GM23338 (cell line): ENCODE data around the gene PDZK1IP1. TPM values are rescaled to one million over a fixed set of nuclear protein-coding genes. Genes with fewer than 3 reads are reported as not detected.

Experiments used
- ATAC-seq: fragments of 200-7000 bp; cut with Tn5 transposase; 3 replicates; pipeline ENCODE4 v1.9.1; 2020
- DNase-seq: peaks from one replicate; pipeline ENCODE4 v3.0.0-alpha.2; 2015; ENCODE audit warnings: low spot score
- H2AFZ ChIP-seq: fragments of 200-600 bp; sonication (generic); 2 replicates; pipeline ENCODE4 v1.8.0; 2016; ENCODE audit warnings: antibody characterized with exemption, mild to moderate bottlenecking, moderate library complexity
- H3F3A ChIP-seq: fragments of 200-600 bp; sonication (generic); replicated peaks from 2 replicates; pipeline ENCODE4 v1.8.0; 2017; ENCODE audit warnings: antibody characterized with exemption, mixed run types, low read depth
- H3K27ac ChIP-seq: fragments of 200-600 bp; sonication (generic); 2 replicates; pipeline ENCODE4 v1.6.1; 2016; ENCODE audit warnings: low read depth
- H3K27me3 ChIP-seq: fragments of 200-600 bp; sonication (generic); 2 replicates; pipeline ENCODE4 v1.8.0; 2016; ENCODE audit warnings: mild to moderate bottlenecking, mixed run types, moderate library complexity; ENCODE audit not compliant: insufficient read depth
- H3K36me3 ChIP-seq: fragments of 200-600 bp; sonication (generic); 2 replicates; pipeline ENCODE4 v1.8.0; 2016; ENCODE audit warnings: mild to moderate bottlenecking; ENCODE audit not compliant: insufficient read depth
- H3K4me1 ChIP-seq: fragments of 200-600 bp; sonication (generic); 2 replicates; pipeline ENCODE4 v1.8.0; 2016; ENCODE audit warnings: mild to moderate bottlenecking, moderate library complexity; ENCODE audit not compliant: insufficient read depth
- H3K4me2 ChIP-seq: fragments of 200-600 bp; sonication (generic); 2 replicates; pipeline ENCODE4 v1.7.1; 2017; ENCODE audit warnings: mixed run types
- H3K4me3 ChIP-seq: fragments of 200-600 bp; sonication (generic); 2 replicates; pipeline ENCODE4 v1.6.1; 2016; ENCODE audit warnings: mixed run types
- H3K79me2 ChIP-seq: fragments of 200-600 bp; sonication (generic); replicated peaks from 2 replicates; pipeline ENCODE4 v1.8.0; 2017; ENCODE audit warnings: mild to moderate bottlenecking; ENCODE audit not compliant: insufficient read depth
- H3K9me2 ChIP-seq: fragments of 200-600 bp; sonication (generic); 2 replicates; pipeline ENCODE4 v1.8.0; 2017; ENCODE audit not compliant: insufficient read depth
- H4K20me1 ChIP-seq: fragments of 200-600 bp; sonication (generic); replicated peaks from 2 replicates; pipeline ENCODE4 v1.8.0; 2017; ENCODE audit warnings: mild to moderate bottlenecking; ENCODE audit not compliant: insufficient read depth
- H3K27ac Mint-ChIP-seq: 2 replicates; pipeline ENCODE4 v1.8.0; 2020; ENCODE audit warnings: inconsistent platforms, mild to moderate bottlenecking, moderate library complexity, mixed read lengths
- H3K27me3 Mint-ChIP-seq: 3 replicates; pipeline ENCODE4 v1.8.0; 2022; ENCODE audit warnings: low read depth, mild to moderate bottlenecking, moderate library complexity, mixed read lengths, inconsistent platforms; ENCODE audit not compliant: insufficient read depth, poor library complexity
- H3K36me3 Mint-ChIP-seq: 3 replicates; pipeline ENCODE4 v1.8.0; 2021; ENCODE audit warnings: low read depth, mild to moderate bottlenecking, inconsistent platforms, moderate library complexity, mixed read lengths
- H3K4me1 Mint-ChIP-seq: 3 replicates; pipeline ENCODE4 v1.8.0; 2020; ENCODE audit warnings: mild to moderate bottlenecking, inconsistent platforms, mixed read lengths
- H3K4me3 Mint-ChIP-seq: 3 replicates; pipeline ENCODE4 v1.8.0; 2021; ENCODE audit warnings: moderate library complexity, mild to moderate bottlenecking, inconsistent platforms, mixed read lengths
- H3K9me3 Mint-ChIP-seq: 3 replicates; pipeline ENCODE4 v1.8.0; 2020; ENCODE audit warnings: moderate library complexity, mild to moderate bottlenecking, inconsistent platforms, mixed read lengths
- CREB1 ChIP-seq: fragments of 250-450 bp; sonication (Bioruptor Pico); IDR thresholded peaks from 2 replicates; pipeline ENCODE4 v1.5.0; 2020; ENCODE audit warnings: low read depth, mild to moderate bottlenecking, moderate library complexity
- EZH2 ChIP-seq: fragments of 200-600 bp; sonication (generic); IDR thresholded peaks from one replicate; pipeline ENCODE4 v1.8.0; 2017; ENCODE audit warnings: antibody characterized with exemption, mild to moderate bottlenecking, low read depth; ENCODE audit not compliant: unreplicated experiment
- EZH2phosphoT487 ChIP-seq: fragments of 200-600 bp; sonication (generic); IDR thresholded peaks from one replicate; pipeline ENCODE4 v1.8.1; 2018; ENCODE audit warnings: antibody characterized with exemption; ENCODE audit not compliant: unreplicated experiment
- JUNB ChIP-seq: IDR thresholded peaks from one replicate; pipeline ENCODE4 v1.6.1; 2016; ENCODE audit warnings: antibody characterized with exemption; ENCODE audit not compliant: unreplicated experiment
- NANOG ChIP-seq: IDR thresholded peaks from 2 replicates; pipeline ENCODE4 v1.6.1; 2016; ENCODE audit warnings: antibody characterized with exemption, borderline replicate concordance
- POLR2AphosphoS5 ChIP-seq: IDR thresholded peaks from 2 replicates; pipeline ENCODE4 v1.6.1; 2016; ENCODE audit warnings: antibody characterized with exemption, low read depth
- STAT1 ChIP-seq: IDR thresholded peaks from one replicate; pipeline ENCODE4 v1.6.1; 2016; ENCODE audit warnings: antibody characterized with exemption; ENCODE audit not compliant: unreplicated experiment
- ZNF331 ChIP-seq: fragments of 250-450 bp; sonication (Bioruptor Pico); IDR thresholded peaks from 2 replicates; pipeline ENCODE4 v1.5.0; 2020; ENCODE audit warnings: low read depth, mild to moderate bottlenecking, moderate library complexity
- polyA plus RNA-seq: library from polyadenylated mRNA; unstranded; fragments of >200 nt; fragmentation: Nextera tagmentation; extraction: Ambion mirVana; gene quantifications from 2 replicates; pipeline ENCODE4 v1.2.1, GENCODE V29; 2016
- total RNA-seq: library from RNA; depleted of rRNA; stranded (reverse); fragments of >200 nt; shearing (Covaris generic); gene quantifications from 2 replicates; pipeline ENCODE4 v1.2.3, GENCODE V29; 2014
- TF ChIP-seq, protein P1 (sequence below): IDR thresholded peaks from 2 replicates; pipeline ENCODE4 v1.6.1; 2016; ENCODE audit warnings: antibody characterized with exemption
- TF ChIP-seq, protein P2 (sequence below), 2 experiments: fragments of 200-600 bp in 1 of 2; sonication (generic) in 1 of 2; conservative IDR thresholded peaks; 2 replicates each; pipeline versions ENCODE4 v1.5.1 to v1.6.1; 2016 to 2017; ENCODE audit warnings: antibody characterized with exemption in 2 of 2, low read depth in 2 of 2, mild to moderate bottlenecking in 2 of 2, moderate library complexity in 1 of 2
- TF ChIP-seq, protein P3 (sequence below): IDR thresholded peaks from one replicate; pipeline ENCODE4 v1.6.1; 2018; ENCODE audit warnings: antibody characterized with exemption; ENCODE audit not compliant: unreplicated experiment
- TF ChIP-seq, protein P4 (sequence below): fragments of 250-450 bp; sonication (Bioruptor Pico); IDR thresholded peaks from 2 replicates; pipeline ENCODE4 v1.5.0; 2020; ENCODE audit warnings: mild to moderate bottlenecking, moderate library complexity

Gene PDZK1IP1
- total and polyA plus RNA-seq, 2 experiments from 2014 or later = not detected

GRCh38 chr1:47188791-47189785, 748 bp downstream of the PDZK1IP1 start:
- H4K20me1 ChIP-seq = peaks cover 6% of the 10 kb centered on the region; the same call in 1 of the 2 replicates
- peaks cover 22% of the 10 kb centered on the region for H3K4me1 ChIP-seq
- no peak overlapping the region for H3K4me2 ChIP-seq
- H3K27ac Mint-ChIP-seq = no peak overlapping the region
- H3K27me3 Mint-ChIP-seq = peaks cover 30% of the 10 kb centered on the region
- TF ChIP-seq, protein P1, sequence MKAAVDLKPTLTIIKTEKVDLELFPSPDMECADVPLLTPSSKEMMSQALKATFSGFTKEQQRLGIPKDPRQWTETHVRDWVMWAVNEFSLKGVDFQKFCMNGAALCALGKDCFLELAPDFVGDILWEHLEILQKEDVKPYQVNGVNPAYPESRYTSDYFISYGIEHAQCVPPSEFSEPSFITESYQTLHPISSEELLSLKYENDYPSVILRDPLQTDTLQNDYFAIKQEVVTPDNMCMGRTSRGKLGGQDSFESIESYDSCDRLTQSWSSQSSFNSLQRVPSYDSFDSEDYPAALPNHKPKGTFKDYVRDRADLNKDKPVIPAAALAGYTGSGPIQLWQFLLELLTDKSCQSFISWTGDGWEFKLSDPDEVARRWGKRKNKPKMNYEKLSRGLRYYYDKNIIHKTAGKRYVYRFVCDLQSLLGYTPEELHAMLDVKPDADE = no peak
- TF ChIP-seq EZH2 (no peak), ZNF331 (no peak), NANOG (no peak), STAT1 (no peak), JUNB (no peak), EZH2phosphoT487 (no peak), POLR2AphosphoS5 (no peak), CREB1 (CRISPR knock-in tag) (no peak)
- TF ChIP-seq, protein P2, sequence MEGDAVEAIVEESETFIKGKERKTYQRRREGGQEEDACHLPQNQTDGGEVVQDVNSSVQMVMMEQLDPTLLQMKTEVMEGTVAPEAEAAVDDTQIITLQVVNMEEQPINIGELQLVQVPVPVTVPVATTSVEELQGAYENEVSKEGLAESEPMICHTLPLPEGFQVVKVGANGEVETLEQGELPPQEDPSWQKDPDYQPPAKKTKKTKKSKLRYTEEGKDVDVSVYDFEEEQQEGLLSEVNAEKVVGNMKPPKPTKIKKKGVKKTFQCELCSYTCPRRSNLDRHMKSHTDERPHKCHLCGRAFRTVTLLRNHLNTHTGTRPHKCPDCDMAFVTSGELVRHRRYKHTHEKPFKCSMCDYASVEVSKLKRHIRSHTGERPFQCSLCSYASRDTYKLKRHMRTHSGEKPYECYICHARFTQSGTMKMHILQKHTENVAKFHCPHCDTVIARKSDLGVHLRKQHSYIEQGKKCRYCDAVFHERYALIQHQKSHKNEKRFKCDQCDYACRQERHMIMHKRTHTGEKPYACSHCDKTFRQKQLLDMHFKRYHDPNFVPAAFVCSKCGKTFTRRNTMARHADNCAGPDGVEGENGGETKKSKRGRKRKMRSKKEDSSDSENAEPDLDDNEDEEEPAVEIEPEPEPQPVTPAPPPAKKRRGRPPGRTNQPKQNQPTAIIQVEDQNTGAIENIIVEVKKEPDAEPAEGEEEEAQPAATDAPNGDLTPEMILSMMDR (conservative IDR thresholded peaks at IDR 0.05; ENCODE audit: low read depth in 2 of 2) = no peak
- TF ChIP-seq, protein P3, sequence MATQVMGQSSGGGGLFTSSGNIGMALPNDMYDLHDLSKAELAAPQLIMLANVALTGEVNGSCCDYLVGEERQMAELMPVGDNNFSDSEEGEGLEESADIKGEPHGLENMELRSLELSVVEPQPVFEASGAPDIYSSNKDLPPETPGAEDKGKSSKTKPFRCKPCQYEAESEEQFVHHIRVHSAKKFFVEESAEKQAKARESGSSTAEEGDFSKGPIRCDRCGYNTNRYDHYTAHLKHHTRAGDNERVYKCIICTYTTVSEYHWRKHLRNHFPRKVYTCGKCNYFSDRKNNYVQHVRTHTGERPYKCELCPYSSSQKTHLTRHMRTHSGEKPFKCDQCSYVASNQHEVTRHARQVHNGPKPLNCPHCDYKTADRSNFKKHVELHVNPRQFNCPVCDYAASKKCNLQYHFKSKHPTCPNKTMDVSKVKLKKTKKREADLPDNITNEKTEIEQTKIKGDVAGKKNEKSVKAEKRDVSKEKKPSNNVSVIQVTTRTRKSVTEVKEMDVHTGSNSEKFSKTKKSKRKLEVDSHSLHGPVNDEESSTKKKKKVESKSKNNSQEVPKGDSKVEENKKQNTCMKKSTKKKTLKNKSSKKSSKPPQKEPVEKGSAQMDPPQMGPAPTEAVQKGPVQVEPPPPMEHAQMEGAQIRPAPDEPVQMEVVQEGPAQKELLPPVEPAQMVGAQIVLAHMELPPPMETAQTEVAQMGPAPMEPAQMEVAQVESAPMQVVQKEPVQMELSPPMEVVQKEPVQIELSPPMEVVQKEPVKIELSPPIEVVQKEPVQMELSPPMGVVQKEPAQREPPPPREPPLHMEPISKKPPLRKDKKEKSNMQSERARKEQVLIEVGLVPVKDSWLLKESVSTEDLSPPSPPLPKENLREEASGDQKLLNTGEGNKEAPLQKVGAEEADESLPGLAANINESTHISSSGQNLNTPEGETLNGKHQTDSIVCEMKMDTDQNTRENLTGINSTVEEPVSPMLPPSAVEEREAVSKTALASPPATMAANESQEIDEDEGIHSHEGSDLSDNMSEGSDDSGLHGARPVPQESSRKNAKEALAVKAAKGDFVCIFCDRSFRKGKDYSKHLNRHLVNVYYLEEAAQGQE = no peak
- TF ChIP-seq, protein P4, sequence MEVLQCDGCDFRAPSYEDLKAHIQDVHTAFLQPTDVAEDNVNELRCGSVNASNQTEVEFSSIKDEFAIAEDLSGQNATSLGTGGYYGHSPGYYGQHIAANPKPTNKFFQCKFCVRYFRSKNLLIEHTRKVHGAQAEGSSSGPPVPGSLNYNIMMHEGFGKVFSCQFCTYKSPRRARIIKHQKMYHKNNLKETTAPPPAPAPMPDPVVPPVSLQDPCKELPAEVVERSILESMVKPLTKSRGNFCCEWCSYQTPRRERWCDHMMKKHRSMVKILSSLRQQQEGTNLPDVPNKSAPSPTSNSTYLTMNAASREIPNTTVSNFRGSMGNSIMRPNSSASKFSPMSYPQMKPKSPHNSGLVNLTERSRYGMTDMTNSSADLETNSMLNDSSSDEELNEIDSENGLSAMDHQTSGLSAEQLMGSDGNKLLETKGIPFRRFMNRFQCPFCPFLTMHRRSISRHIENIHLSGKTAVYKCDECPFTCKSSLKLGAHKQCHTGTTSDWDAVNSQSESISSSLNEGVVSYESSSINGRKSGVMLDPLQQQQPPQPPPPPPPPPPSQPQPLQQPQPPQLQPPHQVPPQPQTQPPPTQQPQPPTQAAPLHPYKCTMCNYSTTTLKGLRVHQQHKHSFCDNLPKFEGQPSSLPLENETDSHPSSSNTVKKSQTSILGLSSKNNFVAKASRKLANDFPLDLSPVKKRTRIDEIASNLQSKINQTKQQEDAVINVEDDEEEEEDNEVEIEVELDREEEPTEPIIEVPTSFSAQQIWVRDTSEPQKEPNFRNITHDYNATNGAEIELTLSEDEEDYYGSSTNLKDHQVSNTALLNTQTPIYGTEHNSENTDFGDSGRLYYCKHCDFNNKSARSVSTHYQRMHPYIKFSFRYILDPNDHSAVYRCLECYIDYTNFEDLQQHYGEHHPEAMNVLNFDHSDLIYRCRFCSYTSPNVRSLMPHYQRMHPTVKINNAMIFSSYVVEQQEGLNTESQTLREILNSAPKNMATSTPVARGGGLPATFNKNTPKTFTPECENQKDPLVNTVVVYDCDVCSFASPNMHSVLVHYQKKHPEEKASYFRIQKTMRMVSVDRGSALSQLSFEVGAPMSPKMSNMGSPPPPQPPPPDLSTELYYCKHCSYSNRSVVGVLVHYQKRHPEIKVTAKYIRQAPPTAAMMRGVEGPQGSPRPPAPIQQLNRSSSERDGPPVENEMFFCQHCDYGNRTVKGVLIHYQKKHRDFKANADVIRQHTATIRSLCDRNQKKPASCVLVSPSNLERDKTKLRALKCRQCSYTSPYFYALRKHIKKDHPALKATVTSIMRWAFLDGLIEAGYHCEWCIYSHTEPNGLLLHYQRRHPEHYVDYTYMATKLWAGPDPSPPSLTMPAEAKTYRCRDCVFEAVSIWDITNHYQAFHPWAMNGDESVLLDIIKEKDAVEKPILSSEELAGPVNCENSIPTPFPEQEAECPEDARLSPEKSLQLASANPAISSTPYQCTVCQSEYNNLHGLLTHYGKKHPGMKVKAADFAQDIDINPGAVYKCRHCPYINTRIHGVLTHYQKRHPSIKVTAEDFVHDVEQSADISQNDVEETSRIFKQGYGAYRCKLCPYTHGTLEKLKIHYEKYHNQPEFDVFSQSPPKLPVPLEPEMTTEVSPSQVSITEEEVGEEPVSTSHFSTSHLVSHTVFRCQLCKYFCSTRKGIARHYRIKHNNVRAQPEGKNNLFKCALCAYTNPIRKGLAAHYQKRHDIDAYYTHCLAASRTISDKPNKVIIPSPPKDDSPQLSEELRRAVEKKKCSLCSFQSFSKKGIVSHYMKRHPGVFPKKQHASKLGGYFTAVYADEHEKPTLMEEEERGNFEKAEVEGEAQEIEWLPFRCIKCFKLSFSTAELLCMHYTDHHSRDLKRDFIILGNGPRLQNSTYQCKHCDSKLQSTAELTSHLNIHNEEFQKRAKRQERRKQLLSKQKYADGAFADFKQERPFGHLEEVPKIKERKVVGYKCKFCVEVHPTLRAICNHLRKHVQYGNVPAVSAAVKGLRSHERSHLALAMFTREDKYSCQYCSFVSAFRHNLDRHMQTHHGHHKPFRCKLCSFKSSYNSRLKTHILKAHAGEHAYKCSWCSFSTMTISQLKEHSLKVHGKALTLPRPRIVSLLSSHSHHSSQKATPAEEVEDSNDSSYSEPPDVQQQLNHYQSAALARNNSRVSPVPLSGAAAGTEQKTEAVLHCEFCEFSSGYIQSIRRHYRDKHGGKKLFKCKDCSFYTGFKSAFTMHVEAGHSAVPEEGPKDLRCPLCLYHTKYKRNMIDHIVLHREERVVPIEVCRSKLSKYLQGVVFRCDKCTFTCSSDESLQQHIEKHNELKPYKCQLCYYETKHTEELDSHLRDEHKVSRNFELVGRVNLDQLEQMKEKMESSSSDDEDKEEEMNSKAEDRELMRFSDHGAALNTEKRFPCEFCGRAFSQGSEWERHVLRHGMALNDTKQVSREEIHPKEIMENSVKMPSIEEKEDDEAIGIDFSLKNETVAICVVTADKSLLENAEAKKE (CRISPR knock-in tag) = no peak
- DNase-seq = no peak
- no peaks in the 10 kb centered on the region for H3K79me2 ChIP-seq
- no peak overlapping the region for H2AFZ ChIP-seq
- H3K36me3 Mint-ChIP-seq = no peaks in the 10 kb centered on the region
- no peak overlapping the region for H3K4me3 Mint-ChIP-seq
- peaks cover 12% of the 10 kb centered on the region; the same call in 2 of the 3 replicates for H3K9me3 Mint-ChIP-seq
- no peaks in the 10 kb centered on the region for H3F3A ChIP-seq
- H3K9me2 ChIP-seq = 0 out of 2 replicates have a peak, but pooled peaks cover 3% of the 10 kb centered on the region
- H3K27ac ChIP-seq = no peak overlapping the region
- no peaks in the 10 kb centered on the region for H3K36me3 ChIP-seq
- H3K27me3 ChIP-seq = peaks cover 10% of the 10 kb centered on the region
- ATAC-seq = no peak
- H3K4me3 ChIP-seq = no peak overlapping the region
- peaks cover 35% of the 10 kb centered on the region for H3K4me1 Mint-ChIP-seq
